GM23338 (cell line): ENCODE results near the gene MESP2. TPM values are rescaled to one million over a fixed set of nuclear protein-coding genes. Genes with fewer than 3 reads are reported as not detected.

Experiments used
- ATAC-seq: fragments of 200-7000 bp; cut with Tn5 transposase; 3 replicates; pipeline ENCODE4 v1.9.1; 2020
- DNase-seq: peaks from one replicate; pipeline ENCODE4 v3.0.0-alpha.2; 2015; ENCODE audit warnings: low spot score
- H2AFZ ChIP-seq: fragments of 200-600 bp; sonication (generic); 2 replicates; pipeline ENCODE4 v1.8.0; 2016; ENCODE audit warnings: antibody characterized with exemption, mild to moderate bottlenecking, moderate library complexity
- H3F3A ChIP-seq: fragments of 200-600 bp; sonication (generic); replicated peaks from 2 replicates; pipeline ENCODE4 v1.8.0; 2017; ENCODE audit warnings: antibody characterized with exemption, mixed run types, low read depth
- H3K27ac ChIP-seq: fragments of 200-600 bp; sonication (generic); 2 replicates; pipeline ENCODE4 v1.6.1; 2016; ENCODE audit warnings: low read depth
- H3K27me3 ChIP-seq: fragments of 200-600 bp; sonication (generic); 2 replicates; pipeline ENCODE4 v1.8.0; 2016; ENCODE audit warnings: mild to moderate bottlenecking, mixed run types, moderate library complexity; ENCODE audit not compliant: insufficient read depth
- H3K36me3 ChIP-seq: fragments of 200-600 bp; sonication (generic); 2 replicates; pipeline ENCODE4 v1.8.0; 2016; ENCODE audit warnings: mild to moderate bottlenecking; ENCODE audit not compliant: insufficient read depth
- H3K4me1 ChIP-seq: fragments of 200-600 bp; sonication (generic); 2 replicates; pipeline ENCODE4 v1.8.0; 2016; ENCODE audit warnings: mild to moderate bottlenecking, moderate library complexity; ENCODE audit not compliant: insufficient read depth
- H3K4me2 ChIP-seq: fragments of 200-600 bp; sonication (generic); 2 replicates; pipeline ENCODE4 v1.7.1; 2017; ENCODE audit warnings: mixed run types
- H3K4me3 ChIP-seq: fragments of 200-600 bp; sonication (generic); 2 replicates; pipeline ENCODE4 v1.6.1; 2016; ENCODE audit warnings: mixed run types
- H3K79me2 ChIP-seq: fragments of 200-600 bp; sonication (generic); replicated peaks from 2 replicates; pipeline ENCODE4 v1.8.0; 2017; ENCODE audit warnings: mild to moderate bottlenecking; ENCODE audit not compliant: insufficient read depth
- H3K9me2 ChIP-seq: fragments of 200-600 bp; sonication (generic); 2 replicates; pipeline ENCODE4 v1.8.0; 2017; ENCODE audit not compliant: insufficient read depth
- H4K20me1 ChIP-seq: fragments of 200-600 bp; sonication (generic); replicated peaks from 2 replicates; pipeline ENCODE4 v1.8.0; 2017; ENCODE audit warnings: mild to moderate bottlenecking; ENCODE audit not compliant: insufficient read depth
- H3K27ac Mint-ChIP-seq: 2 replicates; pipeline ENCODE4 v1.8.0; 2020; ENCODE audit warnings: inconsistent platforms, mild to moderate bottlenecking, moderate library complexity, mixed read lengths
- H3K27me3 Mint-ChIP-seq: 3 replicates; pipeline ENCODE4 v1.8.0; 2022; ENCODE audit warnings: low read depth, mild to moderate bottlenecking, moderate library complexity, mixed read lengths, inconsistent platforms; ENCODE audit not compliant: insufficient read depth, poor library complexity
- H3K36me3 Mint-ChIP-seq: 3 replicates; pipeline ENCODE4 v1.8.0; 2021; ENCODE audit warnings: low read depth, mild to moderate bottlenecking, inconsistent platforms, moderate library complexity, mixed read lengths
- H3K4me1 Mint-ChIP-seq: 3 replicates; pipeline ENCODE4 v1.8.0; 2020; ENCODE audit warnings: mild to moderate bottlenecking, inconsistent platforms, mixed read lengths
- H3K4me3 Mint-ChIP-seq: 3 replicates; pipeline ENCODE4 v1.8.0; 2021; ENCODE audit warnings: moderate library complexity, mild to moderate bottlenecking, inconsistent platforms, mixed read lengths
- H3K9me3 Mint-ChIP-seq: 3 replicates; pipeline ENCODE4 v1.8.0; 2020; ENCODE audit warnings: moderate library complexity, mild to moderate bottlenecking, inconsistent platforms, mixed read lengths
- CREB1 ChIP-seq: fragments of 250-450 bp; sonication (Bioruptor Pico); IDR thresholded peaks from 2 replicates; pipeline ENCODE4 v1.5.0; 2020; ENCODE audit warnings: low read depth, mild to moderate bottlenecking, moderate library complexity
- CTCF ChIP-seq, 2 experiments: fragments of 200-600 bp in 1 of 2; sonication (generic) in 1 of 2; conservative IDR thresholded peaks; 2 replicates each; pipeline versions ENCODE4 v1.5.1 to v1.6.1; 2016 to 2017; ENCODE audit warnings: antibody characterized with exemption in 2 of 2, low read depth in 2 of 2, mild to moderate bottlenecking in 2 of 2, moderate library complexity in 1 of 2
- EZH2 ChIP-seq: fragments of 200-600 bp; sonication (generic); IDR thresholded peaks from one replicate; pipeline ENCODE4 v1.8.0; 2017; ENCODE audit warnings: antibody characterized with exemption, mild to moderate bottlenecking, low read depth; ENCODE audit not compliant: unreplicated experiment
- EZH2phosphoT487 ChIP-seq: fragments of 200-600 bp; sonication (generic); IDR thresholded peaks from one replicate; pipeline ENCODE4 v1.8.1; 2018; ENCODE audit warnings: antibody characterized with exemption; ENCODE audit not compliant: unreplicated experiment
- JUNB ChIP-seq: IDR thresholded peaks from one replicate; pipeline ENCODE4 v1.6.1; 2016; ENCODE audit warnings: antibody characterized with exemption; ENCODE audit not compliant: unreplicated experiment
- NANOG ChIP-seq: IDR thresholded peaks from 2 replicates; pipeline ENCODE4 v1.6.1; 2016; ENCODE audit warnings: antibody characterized with exemption, borderline replicate concordance
- POLR2AphosphoS5 ChIP-seq: IDR thresholded peaks from 2 replicates; pipeline ENCODE4 v1.6.1; 2016; ENCODE audit warnings: antibody characterized with exemption, low read depth
- ZNF462 ChIP-seq: fragments of 250-450 bp; sonication (Bioruptor Pico); IDR thresholded peaks from 2 replicates; pipeline ENCODE4 v1.5.0; 2020; ENCODE audit warnings: mild to moderate bottlenecking, moderate library complexity
- polyA plus RNA-seq: library from polyadenylated mRNA; unstranded; fragments of >200 nt; fragmentation: Nextera tagmentation; extraction: Ambion mirVana; gene quantifications from 2 replicates; pipeline ENCODE4 v1.2.1, GENCODE V29; 2016
- total RNA-seq: library from RNA; depleted of rRNA; stranded (reverse); fragments of >200 nt; shearing (Covaris generic); gene quantifications from 2 replicates; pipeline ENCODE4 v1.2.3, GENCODE V29; 2014

The MESP2 gene
- total and polyA plus RNA-seq, 2 experiments from 2014 or later = 0.24 to 1.3 TPM

- TF ChIP-seq ZNF462 (CRISPR knock-in tag) = no peak
- no peak for TF ChIP-seq NANOG
Measured at GRCh38 chr15:89745131-89745530, 31.0 kb upstream of the MESP2 start (continued).

GRCh38 chr15:89745768-89746167, 30.4 kb upstream of the MESP2 start:
- H3K4me3 Mint-ChIP-seq = no peak overlapping the region
- H3K79me2 ChIP-seq = no peaks in the 10 kb centered on the region
- no peak overlapping the region for H3K27ac ChIP-seq
- H3K36me3 Mint-ChIP-seq = no peaks in the 10 kb centered on the region
- peaks cover 15% of the 10 kb centered on the region for H3K27me3 Mint-ChIP-seq
- peaks cover 55% of the 10 kb centered on the region for H3K27me3 ChIP-seq
- H3K36me3 ChIP-seq = no peaks in the 10 kb centered on the region; the same call in 1 of the 2 replicates
- peaks cover 11% of the 10 kb centered on the region; the same call in 1 of the 2 replicates for H4K20me1 ChIP-seq
- DNase-seq (no peak), ATAC-seq (no peak)
- no peaks in the 10 kb centered on the region for H3K9me2 ChIP-seq
- peaks cover 18% of the 10 kb centered on the region for H3K4me1 Mint-ChIP-seq
- H2AFZ ChIP-seq = no peak overlapping the region
- no peak overlapping the region for H3K4me2 ChIP-seq
- H3K9me3 Mint-ChIP-seq = no peaks in the 10 kb centered on the region
- no peak overlapping the region for H3K27ac Mint-ChIP-seq
- H3K4me3 ChIP-seq = no peak overlapping the region
- peaks cover 26% of the 10 kb centered on the region for H3K4me1 ChIP-seq
- H3F3A ChIP-seq = peaks cover 10% of the 10 kb centered on the region; the same call in 1 of the 2 replicates
- no peak for TF ChIP-seq CREB1 (CRISPR knock-in tag)
- no peak for TF ChIP-seq POLR2AphosphoS5
- TF ChIP-seq JUNB = no peak
- TF ChIP-seq EZH2 = no peak
- TF ChIP-seq CTCF (conservative IDR thresholded peaks at IDR 0.05; ENCODE audit: low read depth in 2 of 2) = no peak
- TF ChIP-seq ZNF462 (CRISPR knock-in tag) = no peak
- TF ChIP-seq EZH2phosphoT487 = no peak
